HepG2 (cell line): ENCODE measurements around the gene ARCN1. TPM values are rescaled to one million over a fixed set of nuclear protein-coding genes. Genes with fewer than 3 reads are reported as not detected.

Source experiments
- HNF4G ChIP-seq, 2 experiments: sonication (generic) in 1 of 2; formaldehyde crosslinking in 1 of 2; IDR thresholded peaks; 2 replicates each; pipeline versions ENCODE4 v1.4.0 to v1.6.1; 2011 to 2020; ENCODE audit warnings: borderline replicate concordance in 2 of 2, low read depth in 2 of 2, mild to moderate bottlenecking in 2 of 2, low read length in 1 of 2, missing genetic modification reagents in 1 of 2, moderate library complexity in 1 of 2
- MTF2 ChIP-seq: sonication (generic); formaldehyde crosslinking; IDR thresholded peaks from 2 replicates; pipeline ENCODE4 v1.5.0; 2020; ENCODE audit warnings: missing genetic modification reagents, borderline replicate concordance
- PCBP2 ChIP-seq: fragments of 200-400 bp; formaldehyde crosslinking; optimal IDR thresholded peaks from 2 replicates; pipeline ENCODE3; 2018; ENCODE audit warnings: low read length, low read depth; ENCODE audit not compliant: poor library complexity, severe bottlenecking
- RNF219 ChIP-seq: sonication (generic); formaldehyde crosslinking; IDR thresholded peaks from 2 replicates; pipeline ENCODE4 v1.5.0; 2020; ENCODE audit warnings: mild to moderate bottlenecking, missing genetic modification reagents
- SIX1 ChIP-seq: sonication (generic); formaldehyde crosslinking; IDR thresholded peaks from 2 replicates; pipeline ENCODE4 v1.4.0; 2020; ENCODE audit warnings: missing genetic modification reagents, borderline replicate concordance
- UBTF ChIP-seq: sonication (generic); formaldehyde crosslinking; IDR thresholded peaks from 2 replicates; pipeline ENCODE4 v1.4.0; 2020; ENCODE audit warnings: mild to moderate bottlenecking, missing genetic modification reagents
- ZFP41 ChIP-seq: sonication (generic); formaldehyde crosslinking; IDR thresholded peaks from 2 replicates; pipeline ENCODE4 v1.4.0; 2020; ENCODE audit warnings: mild to moderate bottlenecking, missing genetic modification reagents, borderline replicate concordance
- ZNF407 ChIP-seq: sonication (generic); formaldehyde crosslinking; IDR thresholded peaks from one replicate; pipeline ENCODE4 v1.5.1; 2020; ENCODE audit warnings: mild to moderate bottlenecking, missing genetic modification reagents; ENCODE audit errors: not compliant biosample characterization
- polyA plus RNA-seq, 8 experiments: library from polyadenylated mRNA; depleted of rRNA in 3 of 8; stranded (reverse) in 7 of 8; unstranded in 1 of 8; fragments of >200 nt; fragmentation: Illumina TruSeq in 4 of 8; extraction: Trizol in 4 of 8; gene quantifications; 2 replicates each; pipeline versions ENCODE4 v1.2.1 to v1.2.3, GENCODE V29; 2011 to 2016; ENCODE audit warnings: low read depth in 4 of 8, missing spikeins in 1 of 8, mixed read lengths in 1 of 8; ENCODE audit not compliant: insufficient read depth in 1 of 8
- total RNA-seq, 5 experiments: library from RNA; depleted of rRNA; stranded (reverse); fragments of >200 nt; fragmentation: Illumina TruSeq; extraction: Trizol; gene quantifications; 2 replicates each; pipeline ENCODE4 v1.2.3, GENCODE V29; 2016; ENCODE audit warnings: low read depth in 1 of 5
- TF ChIP-seq, protein P1 (sequence below): sonication (generic); formaldehyde crosslinking; IDR thresholded peaks from 2 replicates; pipeline ENCODE4 v1.4.0; 2020; ENCODE audit warnings: missing genetic modification reagents

Gene ARCN1
- total and polyA plus RNA-seq, 2 of the 13 experiments (the other 11 are each of a cell fraction or from before 2014, with no cell fraction given): 148 to 200 TPM

GRCh38 chr11:118621071-118621783 is 49.0 kb downstream of the ARCN1 start (continued):
- TF ChIP-seq HNF4G (IDR thresholded peaks at IDR 0.05; ENCODE audit: borderline replicate concordance, low read depth, low read length): no peak
- TF ChIP-seq HNF4G (CRISPR knock-in tag; IDR thresholded peaks at IDR 0.05; ENCODE audit: borderline replicate concordance, low read depth): no peak
- TF ChIP-seq ZFP41 (CRISPR knock-in tag): no peak
- TF ChIP-seq UBTF (CRISPR knock-in tag): no peak; the same call in none of the 2 replicates
- TF ChIP-seq RNF219 (CRISPR knock-in tag): no peak
- TF ChIP-seq, protein P1, sequence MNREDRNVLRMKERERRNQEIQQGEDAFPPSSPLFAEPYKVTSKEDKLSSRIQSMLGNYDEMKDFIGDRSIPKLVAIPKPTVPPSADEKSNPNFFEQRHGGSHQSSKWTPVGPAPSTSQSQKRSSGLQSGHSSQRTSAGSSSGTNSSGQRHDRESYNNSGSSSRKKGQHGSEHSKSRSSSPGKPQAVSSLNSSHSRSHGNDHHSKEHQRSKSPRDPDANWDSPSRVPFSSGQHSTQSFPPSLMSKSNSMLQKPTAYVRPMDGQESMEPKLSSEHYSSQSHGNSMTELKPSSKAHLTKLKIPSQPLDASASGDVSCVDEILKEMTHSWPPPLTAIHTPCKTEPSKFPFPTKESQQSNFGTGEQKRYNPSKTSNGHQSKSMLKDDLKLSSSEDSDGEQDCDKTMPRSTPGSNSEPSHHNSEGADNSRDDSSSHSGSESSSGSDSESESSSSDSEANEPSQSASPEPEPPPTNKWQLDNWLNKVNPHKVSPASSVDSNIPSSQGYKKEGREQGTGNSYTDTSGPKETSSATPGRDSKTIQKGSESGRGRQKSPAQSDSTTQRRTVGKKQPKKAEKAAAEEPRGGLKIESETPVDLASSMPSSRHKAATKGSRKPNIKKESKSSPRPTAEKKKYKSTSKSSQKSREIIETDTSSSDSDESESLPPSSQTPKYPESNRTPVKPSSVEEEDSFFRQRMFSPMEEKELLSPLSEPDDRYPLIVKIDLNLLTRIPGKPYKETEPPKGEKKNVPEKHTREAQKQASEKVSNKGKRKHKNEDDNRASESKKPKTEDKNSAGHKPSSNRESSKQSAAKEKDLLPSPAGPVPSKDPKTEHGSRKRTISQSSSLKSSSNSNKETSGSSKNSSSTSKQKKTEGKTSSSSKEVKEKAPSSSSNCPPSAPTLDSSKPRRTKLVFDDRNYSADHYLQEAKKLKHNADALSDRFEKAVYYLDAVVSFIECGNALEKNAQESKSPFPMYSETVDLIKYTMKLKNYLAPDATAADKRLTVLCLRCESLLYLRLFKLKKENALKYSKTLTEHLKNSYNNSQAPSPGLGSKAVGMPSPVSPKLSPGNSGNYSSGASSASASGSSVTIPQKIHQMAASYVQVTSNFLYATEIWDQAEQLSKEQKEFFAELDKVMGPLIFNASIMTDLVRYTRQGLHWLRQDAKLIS (CRISPR knock-in tag): no peak
- no peak for TF ChIP-seq ZNF407
- no peak for TF ChIP-seq SIX1 (CRISPR knock-in tag)
- no peak for TF ChIP-seq MTF2 (CRISPR knock-in tag)
- no peak for TF ChIP-seq PCBP2
